Sigmoid colon (tissue), 3 donors: ENCODE data around the gene DMRTB1.

Experiments
- CTCF ChIP-seq, 4 experiments: fragments of 450-650 bp in 3 of 4; fragments of 200-600 bp in 1 of 4; IDR thresholded peaks; one replicate each; pipeline ENCODE4 v1.5.1; 2016 to 2019; ENCODE audit warnings: antibody characterized with exemption in 4 of 4, mild to moderate bottlenecking in 3 of 4, moderate library complexity in 2 of 4
- POLR2A ChIP-seq, 2 donors: fragments of 450-650 bp; IDR thresholded peaks; one replicate each; pipeline ENCODE4 v1.6.1; 2016; ENCODE audit warnings: antibody characterized with exemption in 2 of 2, mild to moderate bottlenecking in 2 of 2, moderate library complexity in 2 of 2

GRCh38 chr1:53446051-53446450 lies 13.1 kb upstream of the DMRTB1 start:
- TF ChIP-seq CTCF (IDR thresholded peaks at IDR 0.05) (no peak), POLR2A (IDR thresholded peaks at IDR 0.05) (no peak)
